NCI-H510A treated with DMSO at 0.1 percent for 48 hours (cell line): ENCODE data around the gene FAM83E.

Experiments used
- DNase-seq: peaks from one replicate; lab custom pipeline; 2025; lab: John Stamatoyannopoulos, UW

Gene FAM83E

GRCh38 chr19:48628486-48629296 lies 13.8 kb upstream of the FAM83E start:
- DNase-seq: no peak

GRCh38 chr19:48627865-48628314 lies 13.0 kb upstream of the FAM83E start:
- no peak for DNase-seq

GRCh38 chr19:48627201-48627864 lies 12.5 kb upstream of the FAM83E start:
- no peak for DNase-seq

- no peak for DNase-seq
Observed at GRCh38 chr19:48625891-48626327, 11.0 kb upstream of the FAM83E start.

- no peak for DNase-seq
Observed at GRCh38 chr19:48624791-48625723, 10.2 kb upstream of the FAM83E start.

GRCh38 chr19:48624067-48624594 lies 9.3 kb upstream of the FAM83E start:
- DNase-seq: peak; percentile 98

GRCh38 chr19:48623556-48624066 lies 8.7 kb upstream of the FAM83E start:
- DNase-seq: no peak

GRCh38 chr19:48619692-48620585 lies 5.1 kb upstream of the FAM83E start:
- DNase-seq: no peak

GRCh38 chr19:48618916-48619691 lies 4.2 kb upstream of the FAM83E start, which contains the start of the genes RPL18 and SPHK2:
TSS of gene RPL18 (minus strand) at chr19:48619178. CDS start at chr19:48619143, 35 bp downstream.
TSS of gene SPHK2 (plus strand) at chr19:48619506. CDS start at chr19:48620515, 1,009 bp downstream.
- peak; percentile 99 for DNase-seq

GRCh38 chr19:48618278-48618915 lies 3.5 kb upstream of the FAM83E start:
- DNase-seq: no peak

- DNase-seq: no peak
Observed at GRCh38 chr19:48617146-48617937, 2.5 kb upstream of the FAM83E start.

- no peak for DNase-seq
Observed at GRCh38 chr19:48616491-48617056, 1.7 kb upstream of the FAM83E start.

GRCh38 chr19:48616041-48616436 lies 1.2 kb upstream of the FAM83E start:
- no peak for DNase-seq

GRCh38 chr19:48615231-48616040 lies 560 bp upstream of the FAM83E start:
- no peak for DNase-seq

GRCh38 chr19:48613852-48614435 lies 932 bp downstream of the FAM83E start:
- DNase-seq: no peak

GRCh38 chr19:48613024-48613851 lies 1.6 kb downstream of the FAM83E start:
- no peak for DNase-seq
